GM23338 (cell line): ENCODE results near the gene PPARD.

Experiments used
- CTCF ChIP-seq, 2 experiments: fragments of 200-600 bp in 1 of 2; sonication (generic) in 1 of 2; conservative IDR thresholded peaks; 2 replicates each; pipeline versions ENCODE4 v1.5.1 to v1.6.1; 2016 to 2017; ENCODE audit warnings: antibody characterized with exemption in 2 of 2, low read depth in 2 of 2, mild to moderate bottlenecking in 2 of 2, moderate library complexity in 1 of 2
- EZH2 ChIP-seq: fragments of 200-600 bp; sonication (generic); IDR thresholded peaks from one replicate; pipeline ENCODE4 v1.8.0; 2017; ENCODE audit warnings: antibody characterized with exemption, mild to moderate bottlenecking, low read depth; ENCODE audit not compliant: unreplicated experiment
- EZH2phosphoT487 ChIP-seq: fragments of 200-600 bp; sonication (generic); IDR thresholded peaks from one replicate; pipeline ENCODE4 v1.8.1; 2018; ENCODE audit warnings: antibody characterized with exemption; ENCODE audit not compliant: unreplicated experiment
- JUNB ChIP-seq: IDR thresholded peaks from one replicate; pipeline ENCODE4 v1.6.1; 2016; ENCODE audit warnings: antibody characterized with exemption; ENCODE audit not compliant: unreplicated experiment
- POLR2AphosphoS5 ChIP-seq: IDR thresholded peaks from 2 replicates; pipeline ENCODE4 v1.6.1; 2016; ENCODE audit warnings: antibody characterized with exemption, low read depth
- TF ChIP-seq, protein P1 (sequence below): IDR thresholded peaks from one replicate; pipeline ENCODE4 v1.6.1; 2018; ENCODE audit warnings: antibody characterized with exemption; ENCODE audit not compliant: unreplicated experiment

- TF ChIP-seq EZH2 (no peak), CTCF (conservative IDR thresholded peaks at IDR 0.05; ENCODE audit: low read depth in 2 of 2) (peak; percentile 87 to 98), EZH2phosphoT487 (no peak), JUNB (no peak), POLR2AphosphoS5 (no peak)
- TF ChIP-seq, protein P1, sequence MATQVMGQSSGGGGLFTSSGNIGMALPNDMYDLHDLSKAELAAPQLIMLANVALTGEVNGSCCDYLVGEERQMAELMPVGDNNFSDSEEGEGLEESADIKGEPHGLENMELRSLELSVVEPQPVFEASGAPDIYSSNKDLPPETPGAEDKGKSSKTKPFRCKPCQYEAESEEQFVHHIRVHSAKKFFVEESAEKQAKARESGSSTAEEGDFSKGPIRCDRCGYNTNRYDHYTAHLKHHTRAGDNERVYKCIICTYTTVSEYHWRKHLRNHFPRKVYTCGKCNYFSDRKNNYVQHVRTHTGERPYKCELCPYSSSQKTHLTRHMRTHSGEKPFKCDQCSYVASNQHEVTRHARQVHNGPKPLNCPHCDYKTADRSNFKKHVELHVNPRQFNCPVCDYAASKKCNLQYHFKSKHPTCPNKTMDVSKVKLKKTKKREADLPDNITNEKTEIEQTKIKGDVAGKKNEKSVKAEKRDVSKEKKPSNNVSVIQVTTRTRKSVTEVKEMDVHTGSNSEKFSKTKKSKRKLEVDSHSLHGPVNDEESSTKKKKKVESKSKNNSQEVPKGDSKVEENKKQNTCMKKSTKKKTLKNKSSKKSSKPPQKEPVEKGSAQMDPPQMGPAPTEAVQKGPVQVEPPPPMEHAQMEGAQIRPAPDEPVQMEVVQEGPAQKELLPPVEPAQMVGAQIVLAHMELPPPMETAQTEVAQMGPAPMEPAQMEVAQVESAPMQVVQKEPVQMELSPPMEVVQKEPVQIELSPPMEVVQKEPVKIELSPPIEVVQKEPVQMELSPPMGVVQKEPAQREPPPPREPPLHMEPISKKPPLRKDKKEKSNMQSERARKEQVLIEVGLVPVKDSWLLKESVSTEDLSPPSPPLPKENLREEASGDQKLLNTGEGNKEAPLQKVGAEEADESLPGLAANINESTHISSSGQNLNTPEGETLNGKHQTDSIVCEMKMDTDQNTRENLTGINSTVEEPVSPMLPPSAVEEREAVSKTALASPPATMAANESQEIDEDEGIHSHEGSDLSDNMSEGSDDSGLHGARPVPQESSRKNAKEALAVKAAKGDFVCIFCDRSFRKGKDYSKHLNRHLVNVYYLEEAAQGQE: no peak
Measured at GRCh38 chr6:35294308-35294945, 47.9 kb upstream of the PPARD start.
